K562 (cell line): Measurements from ENCODE around the gene TGOLN2.

Experiments used
- EP300 ChIP-seq: IDR thresholded peaks from 2 replicates; pipeline ENCODE4 v1.6.1; 2012; ENCODE audit warnings: low read length, improper control_type of control experiment
- JUND ChIP-seq, 2 experiments: IDR thresholded peaks; 2 replicates in 1 of 2; 3 replicates in 1 of 2; pipeline ENCODE4 v1.6.1; 2011; ENCODE audit warnings: borderline replicate concordance in 2 of 2, low read depth in 2 of 2, low read length in 2 of 2, improper control_type of control experiment in 1 of 2, missing biosample characterization in 1 of 2, missing genetic modification characterization in 1 of 2, missing genetic modification reagents in 1 of 2
- NFYB ChIP-seq: IDR thresholded peaks from 2 replicates; pipeline ENCODE4 v1.6.1; 2011; ENCODE audit warnings: mild to moderate bottlenecking, moderate library complexity; ENCODE audit not compliant: insufficient read length; ENCODE audit errors: extremely low read depth
- SRSF1 ChIP-seq: fragments of 200-400 bp; formaldehyde crosslinking; IDR thresholded peaks from 2 replicates; pipeline ENCODE4 v1.6.1; 2017; ENCODE audit warnings: mild to moderate bottlenecking, low read depth, low read length, moderate library complexity
- ZNF224 ChIP-seq: sonication (generic); formaldehyde crosslinking; IDR thresholded peaks from 2 replicates; pipeline ENCODE4 v1.8.0; 2022; ENCODE audit warnings: mild to moderate bottlenecking, missing genetic modification reagents
- TF ChIP-seq, protein P1 (sequence below), 3 experiments: IDR thresholded peaks in 2 of 3; conservative IDR thresholded peaks in 1 of 3; 2 replicates each; pipeline ENCODE4 v1.5.1; 2011 to 2012; ENCODE audit warnings: low read length in 3 of 3, mild to moderate bottlenecking in 3 of 3, control low read depth in 2 of 3, improper control_type of control experiment in 1 of 3, inconsistent platforms in 1 of 3, low read depth in 1 of 3, mixed read lengths in 1 of 3, moderate library complexity in 1 of 3; ENCODE audit not compliant: insufficient read depth in 2 of 3
- TF ChIP-seq, protein P2 (sequence below): sonication (generic); formaldehyde crosslinking; IDR thresholded peaks from 2 replicates; pipeline ENCODE4 v1.5.0; 2020; ENCODE audit warnings: missing genetic modification reagents

DNA sequence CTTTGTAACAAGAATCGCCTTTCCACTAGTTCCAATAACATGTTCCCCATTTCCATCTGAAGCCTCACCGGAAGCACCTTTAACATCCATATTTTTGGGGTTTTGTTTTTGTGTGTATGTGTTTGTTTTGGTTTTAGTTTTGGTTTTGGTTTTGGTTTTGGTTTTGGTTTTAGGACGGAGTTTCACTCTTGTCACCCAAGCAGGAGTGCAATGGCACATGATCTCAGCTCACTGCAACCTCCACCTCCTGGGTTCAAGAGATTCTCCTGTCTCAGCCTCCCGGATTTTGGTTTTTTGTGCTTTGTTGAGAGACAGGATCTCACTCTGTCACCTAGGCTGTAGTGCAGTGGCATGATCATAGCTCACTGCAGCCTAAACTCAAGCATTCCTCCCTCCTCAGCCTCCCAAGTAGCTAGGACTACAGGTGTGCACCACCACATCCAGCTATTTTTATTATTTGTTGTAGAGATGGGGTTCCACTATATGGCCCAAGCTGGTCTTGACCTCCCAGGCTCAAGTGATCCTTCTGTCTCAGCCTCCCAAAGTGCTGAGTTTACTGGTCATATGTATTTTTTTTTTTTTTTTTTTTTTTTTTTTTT is 36.3 kb downstream of the TGOLN2 start:
- TF ChIP-seq, protein P1, sequence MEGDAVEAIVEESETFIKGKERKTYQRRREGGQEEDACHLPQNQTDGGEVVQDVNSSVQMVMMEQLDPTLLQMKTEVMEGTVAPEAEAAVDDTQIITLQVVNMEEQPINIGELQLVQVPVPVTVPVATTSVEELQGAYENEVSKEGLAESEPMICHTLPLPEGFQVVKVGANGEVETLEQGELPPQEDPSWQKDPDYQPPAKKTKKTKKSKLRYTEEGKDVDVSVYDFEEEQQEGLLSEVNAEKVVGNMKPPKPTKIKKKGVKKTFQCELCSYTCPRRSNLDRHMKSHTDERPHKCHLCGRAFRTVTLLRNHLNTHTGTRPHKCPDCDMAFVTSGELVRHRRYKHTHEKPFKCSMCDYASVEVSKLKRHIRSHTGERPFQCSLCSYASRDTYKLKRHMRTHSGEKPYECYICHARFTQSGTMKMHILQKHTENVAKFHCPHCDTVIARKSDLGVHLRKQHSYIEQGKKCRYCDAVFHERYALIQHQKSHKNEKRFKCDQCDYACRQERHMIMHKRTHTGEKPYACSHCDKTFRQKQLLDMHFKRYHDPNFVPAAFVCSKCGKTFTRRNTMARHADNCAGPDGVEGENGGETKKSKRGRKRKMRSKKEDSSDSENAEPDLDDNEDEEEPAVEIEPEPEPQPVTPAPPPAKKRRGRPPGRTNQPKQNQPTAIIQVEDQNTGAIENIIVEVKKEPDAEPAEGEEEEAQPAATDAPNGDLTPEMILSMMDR (IDR thresholded peaks at IDR 0.05 in 2 of 3, conservative IDR thresholded peaks at IDR 0.05 in 1 of 3; ENCODE audit: insufficient read depth in 2 of 3, low read depth in 1 of 3, low read length in 3 of 3) = no peak
- TF ChIP-seq ZNF224 (CRISPR knock-in tag) = no peak
- TF ChIP-seq, protein P2, sequence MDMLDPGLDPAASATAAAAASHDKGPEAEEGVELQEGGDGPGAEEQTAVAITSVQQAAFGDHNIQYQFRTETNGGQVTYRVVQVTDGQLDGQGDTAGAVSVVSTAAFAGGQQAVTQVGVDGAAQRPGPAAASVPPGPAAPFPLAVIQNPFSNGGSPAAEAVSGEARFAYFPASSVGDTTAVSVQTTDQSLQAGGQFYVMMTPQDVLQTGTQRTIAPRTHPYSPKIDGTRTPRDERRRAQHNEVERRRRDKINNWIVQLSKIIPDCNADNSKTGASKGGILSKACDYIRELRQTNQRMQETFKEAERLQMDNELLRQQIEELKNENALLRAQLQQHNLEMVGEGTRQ (CRISPR knock-in tag) = no peak
- no peak for TF ChIP-seq NFYB
- TF ChIP-seq EP300 = no peak
- no peak for TF ChIP-seq JUND (IDR thresholded peaks at IDR 0.05; ENCODE audit: borderline replicate concordance, low read depth, low read length)
- TF ChIP-seq JUND (tag; IDR thresholded peaks at IDR 0.05; ENCODE audit: borderline replicate concordance, low read depth, low read length) = no peak
- no peak for TF ChIP-seq SRSF1
